HCT116 (cell line): Measurements from ENCODE around the gene ALDH3A1. TPM values are rescaled to one million over a fixed set of nuclear protein-coding genes. Genes with fewer than 3 reads are reported as not detected.

Experiments used
- ATAC-seq: fragments of 200-7000 bp; cut with Tn5 transposase; 2 replicates; pipeline ENCODE4 v1.9.1; 2020; ENCODE audit warnings: mild to moderate bottlenecking, moderate library complexity
- BruUV-seq: library from RNA; stranded (reverse); fragments of 400-500 nt; replicated peaks from 2 replicates; lab custom pipeline; 2021; lab: Mats Ljungman, UMichigan
- CTCF ChIA-PET: fragments of 300-600 bp; sonication (Branson Sonifier 250); formaldehyde crosslinking; loops from one replicate; lab custom pipeline; 2021; ENCODE audit warnings: antibody characterized with exemption; lab: Charles Lee
- POLR2A ChIA-PET: fragments of 300-600, 350-600 bp; sonication (Branson Sonifier 250); formaldehyde crosslinking; loops from one replicate; lab custom pipeline; 2021; ENCODE audit warnings: antibody characterized with exemption; lab: Charles Lee
- RAD21 ChIA-PET, 2 experiments: fragments of 300-600 bp; sonication (Branson Sonifier 250); formaldehyde crosslinking; loops; one replicate each; lab custom pipeline; 2023; ENCODE audit warnings: low total read pairs in 2 of 2; ENCODE audit not compliant: uncharacterized antibody in 2 of 2, unreplicated experiment in 2 of 2, low non-redundant PET in 1 of 2; lab: Charles Lee
- DNase-seq: peaks from one replicate; pipeline ENCODE4 v3.0.0-alpha.2; 2010; ENCODE audit warnings: low read depth, low spot score
- H2AFZ ChIP-seq: fragments of 200-600 bp; shearing (Covaris generic), sonication (generic); 2 replicates; pipeline ENCODE4 v1.6.1; 2017; ENCODE audit warnings: low read depth, mixed run types, mixed read lengths, antibody characterized with exemption, low read length; ENCODE audit not compliant: poor library complexity, severe bottlenecking
- H3K27ac ChIP-seq: 2 replicates; pipeline ENCODE4 v1.5.1; 2012; ENCODE audit warnings: low read depth, low read length
- H3K27me3 ChIP-seq: fragments of 200-600 bp; sonication (generic); 2 replicates; pipeline ENCODE4 v1.6.1; 2016; ENCODE audit warnings: mixed run types, low read length, mixed read lengths; ENCODE audit not compliant: insufficient read depth
- H3K36me3 ChIP-seq, 2 experiments: fragments of 200-500 bp in 1 of 2; fragments of 200-600 bp in 1 of 2; sonication (Bioruptor generic) in 1 of 2; sonication (generic) in 1 of 2; 2 replicates each; pipeline versions ENCODE4 v1.5.1 to v1.6.1; 2014 to 2016; ENCODE audit warnings: low read length in 2 of 2, inconsistent platforms in 1 of 2, mixed read lengths in 1 of 2, mixed run types in 1 of 2; ENCODE audit not compliant: insufficient read depth in 2 of 2, control insufficient read depth in 1 of 2
- H3K4me1 ChIP-seq, 2 experiments: fragments of 200-600 bp in 1 of 2; sonication (generic) in 1 of 2; 2 replicates each; pipeline versions ENCODE4 v1.5.1 to v1.6.1; 2012 to 2017; ENCODE audit warnings: low read length in 2 of 2, inconsistent platforms in 1 of 2, mild to moderate bottlenecking in 1 of 2, mixed read lengths in 1 of 2, mixed run types in 1 of 2, moderate library complexity in 1 of 2; ENCODE audit not compliant: insufficient read depth in 2 of 2, control insufficient read depth in 1 of 2
- H3K4me2 ChIP-seq: fragments of 200-600 bp; sonication (generic); 2 replicates; pipeline ENCODE4 v1.6.1; 2017; ENCODE audit warnings: mixed run types, low read length, mixed read lengths
- H3K4me3 ChIP-seq, 2 experiments: fragments of 200-600 bp in 1 of 2; sonication (generic) in 1 of 2; replicated peaks in 1 of 2; 2 replicates each; pipeline ENCODE4 v1.5.1; 2011 to 2016; ENCODE audit warnings: low read length in 2 of 2, control low read depth in 1 of 2, low read depth in 1 of 2, mild to moderate bottlenecking in 1 of 2, mixed read lengths in 1 of 2, mixed run types in 1 of 2
- H3K79me2 ChIP-seq: fragments of 200-600 bp; sonication (generic); 2 replicates; pipeline ENCODE4 v1.6.1; 2017; ENCODE audit warnings: mild to moderate bottlenecking, mixed run types, low read length, moderate library complexity, mixed read lengths; ENCODE audit not compliant: insufficient read depth
- H3K9ac ChIP-seq: fragments of 200-600 bp; sonication (generic); 2 replicates; pipeline ENCODE4 v1.6.1; 2016; ENCODE audit warnings: low read length, mixed read lengths
- H3K9me2 ChIP-seq: fragments of 200-600 bp; sonication (generic), shearing (Covaris generic); 2 replicates; pipeline ENCODE4 v1.6.1; 2017; ENCODE audit warnings: mixed run types, mild to moderate bottlenecking, moderate library complexity; ENCODE audit not compliant: insufficient read depth
- H3K9me3 ChIP-seq, 2 experiments: fragments of 200-500 bp in 1 of 2; fragments of 200-600 bp in 1 of 2; sonication (Bioruptor generic) in 1 of 2; sonication (generic) in 1 of 2; 2 replicates each; pipeline ENCODE4 v1.6.1; 2014 to 2017; ENCODE audit warnings: low read length in 2 of 2, mixed read lengths in 2 of 2, inconsistent platforms in 1 of 2, low read depth in 1 of 2, mild to moderate bottlenecking in 1 of 2, mixed run types in 1 of 2, moderate library complexity in 1 of 2; ENCODE audit not compliant: control insufficient read depth in 1 of 2, insufficient read depth in 1 of 2
- H4K20me1 ChIP-seq: fragments of 200-600 bp; sonication (generic), shearing (Covaris generic); 2 replicates; pipeline ENCODE4 v1.6.1; 2017; ENCODE audit warnings: mixed run types, mild to moderate bottlenecking, moderate library complexity; ENCODE audit not compliant: insufficient read depth
- CEBPB ChIP-seq: IDR thresholded peaks from 2 replicates; pipeline ENCODE4 v1.6.1; 2012; ENCODE audit warnings: low read depth
- EGR1 ChIP-seq: IDR thresholded peaks from 2 replicates; pipeline ENCODE4 v1.6.1; 2012; ENCODE audit warnings: low read depth
- ELF1 ChIP-seq: IDR thresholded peaks from 2 replicates; pipeline ENCODE4 v1.6.1; 2012; ENCODE audit warnings: low read depth, borderline replicate concordance
- EZH2 ChIP-seq: fragments of 200-600 bp; sonication (generic); IDR thresholded peaks from 2 replicates; pipeline ENCODE4 v1.6.1; 2017; ENCODE audit warnings: antibody characterized with exemption, mixed run types
- EZH2phosphoT487 ChIP-seq: fragments of 200-600 bp; IDR thresholded peaks from 2 replicates; pipeline ENCODE4 v1.6.1; 2018; ENCODE audit warnings: antibody characterized with exemption, borderline replicate concordance
- POLR2AphosphoS5 ChIP-seq: IDR thresholded peaks from 2 replicates; pipeline ENCODE4 v1.6.1; 2011; ENCODE audit warnings: mild to moderate bottlenecking, low read depth, low read length, moderate library complexity
- RAD21 ChIP-seq: IDR thresholded peaks from 2 replicates; pipeline ENCODE4 v1.6.1; 2012; ENCODE audit warnings: low read depth, mild to moderate bottlenecking
- REST ChIP-seq: IDR thresholded peaks from 2 replicates; pipeline ENCODE4 v1.6.1; 2012; ENCODE audit warnings: low read depth
- SIN3A ChIP-seq: IDR thresholded peaks from 2 replicates; pipeline ENCODE4 v1.6.1; 2012; ENCODE audit warnings: low read depth
- SP1 ChIP-seq: IDR thresholded peaks from 2 replicates; pipeline ENCODE4 v1.6.1; 2012; ENCODE audit warnings: low read depth
- SRF ChIP-seq: IDR thresholded peaks from 2 replicates; pipeline ENCODE4 v1.6.1; 2012; ENCODE audit warnings: low read depth
- intact Hi-C: fragments of 100-400 bp; cut with micrococcal nuclease; formaldehyde crosslinking; loops from 2 replicates; pipeline ENCODE4 v1.10.0; 2022
- total RNA-seq: library from RNA; stranded (reverse); gene quantifications from one replicate; pipeline ENCODE4 v1.2.1, GENCODE V29; 2021; ENCODE audit not compliant: unreplicated experiment

The ALDH3A1 gene
- total RNA-seq, 1 experiment from 2014 or later: 0.86 TPM

- H3K9me3 ChIP-seq: no peaks in the 10 kb centered on the region
- POLR2A ChIA-PET: no interaction called here
- no peak overlapping the region for H3K4me3 ChIP-seq
- no peak overlapping the region for H2AFZ ChIP-seq
- DNase-seq (no peak), ATAC-seq (no peak)
- no peak overlapping the region for H3K9ac ChIP-seq
- no peaks in the 10 kb centered on the region for H3K9me2 ChIP-seq
- intact Hi-C loops: no loop called here
- BruUV-seq: no TSS peak
- peaks cover 0 to 6% of the 10 kb centered on the region in 2 experiments; a peak in 2 of 4 replicates for H3K4me1 ChIP-seq
- CTCF ChIA-PET: no interaction called here
- H3K27me3 ChIP-seq: no peaks in the 10 kb centered on the region
- no peak overlapping the region for H3K4me2 ChIP-seq
- H3K36me3 ChIP-seq: no peaks in the 10 kb centered on the region
- RAD21 ChIA-PET: no interaction called here
- H3K79me2 ChIP-seq: no peaks in the 10 kb centered on the region
- TF ChIP-seq ELF1 (no peak), RAD21 (no peak), CEBPB (no peak), POLR2AphosphoS5 (no peak), SRF (no peak), EGR1 (no peak), EZH2 (no peak), REST (no peak), SIN3A (no peak), SP1 (no peak), EZH2phosphoT487 (no peak)
- H4K20me1 ChIP-seq: no peaks in the 10 kb centered on the region
- H3K27ac ChIP-seq: no peak overlapping the region
These were observed 38.3 kb downstream of the ALDH3A1 start for GRCh38 chr17:19709841-19710240.
